ENCODE measurements around the gene GALNT1. TPM values are rescaled to one million over a fixed set of nuclear protein-coding genes. Genes with fewer than 3 reads are reported as not detected.

Gene GALNT1
- total RNA-seq, 1 experiment from 2014 or later: 77.9 TPM

GRCh38 chr18:35578481-35578880 is 3.1 kb upstream of the GALNT1 start:
- Histone ChIP-seq H3K27me3 (ENCODE audit: insufficient read depth, low read length) (no peaks in the 10 kb centered on the region), H3K27ac (ENCODE audit: insufficient read length, low read depth, low read length) (no peak overlapping the region), H3K4ac (ENCODE audit: low read depth, low read length) (no peak overlapping the region), H4K5ac (ENCODE audit: insufficient read length, low read depth, low read length) (no peak overlapping the region), H3K79me2 (ENCODE audit: insufficient read depth, low read length) (peaks cover 9% of the 10 kb centered on the region; the same call in 1 of the 2 replicates), H3K18ac (ENCODE audit: insufficient read length, low read depth, low read length) (no peak overlapping the region), H3K9ac (ENCODE audit: extremely low read depth, insufficient read length, low read length) (no peak overlapping the region), H4K8ac (replicated peaks; ENCODE audit: insufficient read length, low read depth, low read length) (no peak overlapping the region), H3K56ac (ENCODE audit: insufficient read length, low read depth, low read length) (no peak overlapping the region), H4K91ac (ENCODE audit: insufficient read length, low read depth, low read length) (no peak overlapping the region), H3K14ac (ENCODE audit: insufficient read depth, low read length) (no peak overlapping the region), H4K20me1 (ENCODE audit: control insufficient read depth, insufficient read depth, insufficient read length) (no peaks in the 10 kb centered on the region), H3K23ac (ENCODE audit: insufficient read length, low read depth, low read length) (no peak overlapping the region), H3T11ph (ENCODE audit: low read length) (no peak overlapping the region), H2BK5ac (ENCODE audit: insufficient read length, low read length) (no peak overlapping the region), H3K23me2 (ENCODE audit: insufficient read length, low read depth, low read length, poor library complexity, severe bottlenecking) (peaks cover 9% of the 10 kb centered on the region), H2AFZ (ENCODE audit: low read length) (no peak overlapping the region), H3K9me3 (ENCODE audit: control insufficient read depth, low read depth, low read length) (peaks cover 4% of the 10 kb centered on the region), H3K79me1 (ENCODE audit: insufficient read depth, low read depth, low read length, poor library complexity, severe bottlenecking) (no peaks in the 10 kb centered on the region), H3K4me1 (ENCODE audit: insufficient read depth, low read length) (no peaks in the 10 kb centered on the region; the same call in none of the 2 replicates), H2BK120ac (ENCODE audit: low read depth, low read length, poor library complexity, severe bottlenecking) (no peak overlapping the region), H3K4me2 (ENCODE audit: insufficient read depth, insufficient read length, low read length) (no peak overlapping the region), H2BK15ac (ENCODE audit: low read depth, low read length) (no peak overlapping the region), H2AK5ac (ENCODE audit: insufficient read length, low read length) (no peak overlapping the region), H2BK20ac (ENCODE audit: low read depth, low read length, poor library complexity, severe bottlenecking) (no peak overlapping the region), H2BK12ac (ENCODE audit: insufficient read length, low read depth, low read length) (no peak overlapping the region)
- DNase-seq: no peak
- Mint-ChIP-seq H3K27me3 (ENCODE audit: low read depth) (peaks cover 28% of the 10 kb centered on the region), H3K4me3 (no peak overlapping the region), H3K9me3 (peaks cover 17% of the 10 kb centered on the region in 2 experiments), H3K36me3 (ENCODE audit: insufficient read depth in 1 of 3, low read depth in 3 of 3) (peaks cover 4 to 17% (median 6%) of the 10 kb centered on the region in 3 experiments), H3K4me1 (peaks cover 10 to 12% of the 10 kb centered on the region in 2 experiments), H3K27ac (no peak overlapping the region)
- no CpG with 5 or more reads among the region's 1 CpG for WGBS (ENCODE audit: extremely low coverage, insufficient read length, low lambda C conversion rate)
- TF ChIP-seq, protein P1, sequence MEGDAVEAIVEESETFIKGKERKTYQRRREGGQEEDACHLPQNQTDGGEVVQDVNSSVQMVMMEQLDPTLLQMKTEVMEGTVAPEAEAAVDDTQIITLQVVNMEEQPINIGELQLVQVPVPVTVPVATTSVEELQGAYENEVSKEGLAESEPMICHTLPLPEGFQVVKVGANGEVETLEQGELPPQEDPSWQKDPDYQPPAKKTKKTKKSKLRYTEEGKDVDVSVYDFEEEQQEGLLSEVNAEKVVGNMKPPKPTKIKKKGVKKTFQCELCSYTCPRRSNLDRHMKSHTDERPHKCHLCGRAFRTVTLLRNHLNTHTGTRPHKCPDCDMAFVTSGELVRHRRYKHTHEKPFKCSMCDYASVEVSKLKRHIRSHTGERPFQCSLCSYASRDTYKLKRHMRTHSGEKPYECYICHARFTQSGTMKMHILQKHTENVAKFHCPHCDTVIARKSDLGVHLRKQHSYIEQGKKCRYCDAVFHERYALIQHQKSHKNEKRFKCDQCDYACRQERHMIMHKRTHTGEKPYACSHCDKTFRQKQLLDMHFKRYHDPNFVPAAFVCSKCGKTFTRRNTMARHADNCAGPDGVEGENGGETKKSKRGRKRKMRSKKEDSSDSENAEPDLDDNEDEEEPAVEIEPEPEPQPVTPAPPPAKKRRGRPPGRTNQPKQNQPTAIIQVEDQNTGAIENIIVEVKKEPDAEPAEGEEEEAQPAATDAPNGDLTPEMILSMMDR (conservative IDR thresholded peaks at IDR 0.05): no peak
